ENCODE results near the gene COL9A3. TPM values are rescaled to one million over a fixed set of nuclear protein-coding genes. Genes with fewer than 3 reads are reported as not detected.

Gene COL9A3
- total RNA-seq, 2 donors from 2014 or later, result not detected

GRCh38 chr20:62884556-62884955, 67.7 kb downstream of the COL9A3 start:
- no peak for ATAC-seq
- H3K9me3 ChIP-seq (ENCODE audit: control insufficient read depth, low read length, poor library complexity, severe bottlenecking), result no peaks in the 10 kb centered on the region
- peaks cover 5% of the 10 kb centered on the region for H3K4me1 Mint-ChIP-seq
- H3K27ac Mint-ChIP-seq, result peak overlapping the region; percentile 27
- H3K4me3 Mint-ChIP-seq, result no peak overlapping the region
- DNase-seq, result no peak
- peaks cover 2% of the 10 kb centered on the region for H3K36me3 Mint-ChIP-seq (ENCODE audit: low read depth)
- H3K27me3 Mint-ChIP-seq, result no peaks in the 10 kb centered on the region

DNA sequence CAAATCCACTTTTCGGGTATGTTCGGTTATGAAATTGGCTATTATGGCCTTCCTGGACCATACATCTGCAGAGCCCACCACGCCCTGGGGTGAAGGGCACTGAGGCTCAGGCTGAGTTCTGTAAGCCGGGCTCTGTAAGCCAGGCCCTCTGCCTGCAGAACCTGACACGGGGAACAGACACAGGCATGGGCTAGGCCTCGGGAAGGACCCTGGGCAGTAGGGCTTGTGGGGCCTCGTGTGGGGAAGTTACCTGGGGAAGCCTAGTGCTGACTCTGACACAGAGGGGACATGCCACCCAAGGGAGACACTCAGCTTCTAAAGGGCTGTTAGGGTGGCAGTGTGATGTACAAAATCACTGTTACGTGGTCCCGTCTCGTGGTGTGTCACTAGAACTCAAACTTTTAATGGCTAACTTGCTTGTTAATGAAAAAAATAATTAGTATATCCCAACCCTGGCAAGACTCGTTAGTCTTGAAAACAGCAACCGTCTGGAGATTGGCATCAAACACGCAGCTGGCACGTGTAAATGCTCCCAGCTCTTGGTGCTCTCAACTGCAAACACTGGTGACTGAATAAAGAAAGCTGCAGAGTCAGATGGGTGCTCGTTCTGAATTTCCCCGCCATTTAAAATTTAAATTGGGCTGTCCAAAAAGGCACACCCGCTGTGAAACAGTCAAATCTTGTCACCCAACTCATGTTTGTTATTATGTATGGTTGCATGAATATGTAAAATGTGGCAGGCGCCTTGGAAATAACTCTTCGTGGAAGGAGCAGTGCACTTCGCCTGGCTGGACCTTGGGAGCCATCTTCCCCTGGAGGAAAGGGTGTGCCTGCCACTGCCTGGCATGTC, 68.4 kb downstream of the COL9A3 start:
- H3K36me3 Mint-ChIP-seq (ENCODE audit: low read depth), result peaks cover 2% of the 10 kb centered on the region
- H3K9me3 ChIP-seq (ENCODE audit: control insufficient read depth, low read length, poor library complexity, severe bottlenecking), result no peaks in the 10 kb centered on the region
- ATAC-seq (no peak), DNase-seq (no peak)
- no peak overlapping the region for H3K4me3 Mint-ChIP-seq
- H3K4me1 Mint-ChIP-seq, result peaks cover 5% of the 10 kb centered on the region
- H3K27ac Mint-ChIP-seq, result no peak overlapping the region
- H3K27me3 Mint-ChIP-seq, result no peaks in the 10 kb centered on the region

- DNase-seq (no peak), ATAC-seq (no peak)
- Mint-ChIP-seq H3K4me1 (peaks cover 10% of the 10 kb centered on the region), H3K27ac (no peak overlapping the region), H3K36me3 (ENCODE audit: low read depth) (peaks cover 2% of the 10 kb centered on the region), H3K27me3 (no peaks in the 10 kb centered on the region), H3K4me3 (no peak overlapping the region)
- H3K9me3 ChIP-seq (ENCODE audit: control insufficient read depth, low read length, poor library complexity, severe bottlenecking), result no peaks in the 10 kb centered on the region
Observed at GRCh38 chr20:62885896-62886708, 69.3 kb downstream of the COL9A3 start.

DNA sequence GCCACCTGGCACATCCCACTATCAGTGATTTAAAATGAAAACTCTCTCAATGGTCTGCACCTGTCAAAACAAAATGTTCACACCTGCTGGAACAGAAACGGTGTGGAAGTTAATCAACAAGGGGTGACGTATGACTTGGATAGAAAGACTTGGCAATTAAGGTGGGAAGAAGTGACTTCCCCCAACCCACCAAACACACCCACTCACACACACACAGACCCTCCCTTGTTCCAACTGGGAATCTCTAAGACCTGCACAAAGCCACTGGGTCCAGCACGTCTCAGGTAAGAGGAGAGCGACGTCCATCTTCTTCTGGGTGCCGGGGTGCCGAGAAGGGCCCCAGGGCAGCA, 69.8 kb downstream of the COL9A3 start:
- Mint-ChIP-seq H3K27ac (peak overlapping the region; percentile 32), H3K27me3 (no peaks in the 10 kb centered on the region), H3K36me3 (ENCODE audit: low read depth) (no peaks in the 10 kb centered on the region), H3K4me3 (no peak overlapping the region), H3K4me1 (peaks cover 13% of the 10 kb centered on the region)
- H3K9me3 ChIP-seq (ENCODE audit: control insufficient read depth, low read length, poor library complexity, severe bottlenecking), result no peaks in the 10 kb centered on the region
- no peak for DNase-seq
- no peak for ATAC-seq

- peak overlapping the region; percentile 32 for H3K27ac Mint-ChIP-seq
- ATAC-seq, result peak; percentile 70
- no peak for DNase-seq
- H3K9me3 ChIP-seq (ENCODE audit: control insufficient read depth, low read length, poor library complexity, severe bottlenecking), result no peaks in the 10 kb centered on the region
- peaks cover 13% of the 10 kb centered on the region for H3K4me1 Mint-ChIP-seq
- no peaks in the 10 kb centered on the region for H3K27me3 Mint-ChIP-seq
- peak overlapping the region; percentile 25 for H3K4me3 Mint-ChIP-seq
- H3K36me3 Mint-ChIP-seq (ENCODE audit: low read depth), result no peaks in the 10 kb centered on the region
Observed at GRCh38 chr20:62887152-62887859, 70.5 kb downstream of the COL9A3 start.

GRCh38 chr20:62887860-62888239, 71.0 kb downstream of the COL9A3 start:
- Mint-ChIP-seq H3K27ac (no peak overlapping the region), H3K4me3 (no peak overlapping the region), H3K4me1 (peaks cover 13% of the 10 kb centered on the region), H3K27me3 (no peaks in the 10 kb centered on the region), H3K36me3 (ENCODE audit: low read depth) (no peaks in the 10 kb centered on the region)
- DNase-seq (no peak), ATAC-seq (no peak)
- H3K9me3 ChIP-seq (ENCODE audit: control insufficient read depth, low read length, poor library complexity, severe bottlenecking), result no peaks in the 10 kb centered on the region

GRCh38 chr20:62888406-62888805, 71.6 kb downstream of the COL9A3 start:
- Mint-ChIP-seq H3K27me3 (no peaks in the 10 kb centered on the region), H3K4me1 (peaks cover 13% of the 10 kb centered on the region), H3K27ac (no peak overlapping the region), H3K4me3 (no peak overlapping the region), H3K36me3 (ENCODE audit: low read depth) (no peaks in the 10 kb centered on the region)
- ATAC-seq (no peak), DNase-seq (no peak)
- no peaks in the 10 kb centered on the region for H3K9me3 ChIP-seq (ENCODE audit: control insufficient read depth, low read length, poor library complexity, severe bottlenecking)

- no peaks in the 10 kb centered on the region for H3K36me3 Mint-ChIP-seq (ENCODE audit: low read depth)
- DNase-seq (no peak), ATAC-seq (no peak)
- H3K27me3 Mint-ChIP-seq, result no peaks in the 10 kb centered on the region
- no peak overlapping the region for H3K4me3 Mint-ChIP-seq
- H3K4me1 Mint-ChIP-seq, result peaks cover 13% of the 10 kb centered on the region
- H3K27ac Mint-ChIP-seq, result no peak overlapping the region
- H3K9me3 ChIP-seq (ENCODE audit: control insufficient read depth, low read length, poor library complexity, severe bottlenecking), result no peaks in the 10 kb centered on the region
Observed at GRCh38 chr20:62888910-62889309, 72.1 kb downstream of the COL9A3 start.

- no peak overlapping the region for H3K27ac Mint-ChIP-seq
- H3K9me3 ChIP-seq (ENCODE audit: control insufficient read depth, low read length, poor library complexity, severe bottlenecking), result no peaks in the 10 kb centered on the region
- H3K27me3 Mint-ChIP-seq, result no peaks in the 10 kb centered on the region
- DNase-seq (no peak), ATAC-seq (no peak)
- H3K36me3 Mint-ChIP-seq (ENCODE audit: low read depth), result peaks cover 2% of the 10 kb centered on the region
- H3K4me3 Mint-ChIP-seq, result no peak overlapping the region
- H3K4me1 Mint-ChIP-seq, result peaks cover 13% of the 10 kb centered on the region
Observed at GRCh38 chr20:62889411-62889810, 72.6 kb downstream of the COL9A3 start.

- Mint-ChIP-seq H3K4me3 (no peak overlapping the region), H3K27ac (no peak overlapping the region), H3K36me3 (ENCODE audit: low read depth) (peaks cover 2% of the 10 kb centered on the region), H3K27me3 (no peaks in the 10 kb centered on the region), H3K4me1 (peaks cover 13% of the 10 kb centered on the region)
- ATAC-seq (no peak), DNase-seq (no peak)
- no peaks in the 10 kb centered on the region for H3K9me3 ChIP-seq (ENCODE audit: control insufficient read depth, low read length, poor library complexity, severe bottlenecking)
Observed at GRCh38 chr20:62889871-62890270, 73.0 kb downstream of the COL9A3 start.

DNA sequence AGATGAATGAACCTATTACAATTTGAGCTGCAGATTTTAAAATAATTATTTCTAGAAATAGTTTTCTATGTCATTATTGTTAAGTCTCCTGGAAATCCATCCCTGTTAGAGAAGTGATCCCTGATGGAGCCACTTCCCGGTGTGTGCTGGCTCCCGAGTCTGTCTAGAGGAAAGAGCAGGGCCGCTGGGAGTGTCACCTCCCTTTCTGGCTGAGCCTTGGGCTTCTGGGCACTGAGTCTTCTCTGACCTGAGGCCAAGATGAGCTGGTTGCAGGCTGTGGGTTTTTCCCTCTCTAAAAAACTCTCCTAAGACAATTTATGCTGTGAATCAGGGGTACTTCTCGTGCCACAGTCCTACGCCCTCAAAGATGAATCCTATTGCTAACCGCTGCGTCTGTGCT, 73.6 kb downstream of the COL9A3 start:
- H3K27ac Mint-ChIP-seq, result no peak overlapping the region
- no peak overlapping the region for H3K4me3 Mint-ChIP-seq
- no peak for ATAC-seq
- H3K9me3 ChIP-seq (ENCODE audit: control insufficient read depth, low read length, poor library complexity, severe bottlenecking), result no peaks in the 10 kb centered on the region
- no peak for DNase-seq
- H3K27me3 Mint-ChIP-seq, result no peaks in the 10 kb centered on the region
- H3K36me3 Mint-ChIP-seq (ENCODE audit: low read depth), result peaks cover 2% of the 10 kb centered on the region
- H3K4me1 Mint-ChIP-seq, result peaks cover 13% of the 10 kb centered on the region
